ENCODE results near the gene PSMB11. TPM values are rescaled to one million over a fixed set of nuclear protein-coding genes. Genes with fewer than 3 reads are reported as not detected.
A peak's percentile ranks its signal among the peaks of the same experiment; 100 is the strongest.

Gene PSMB11
- total and polyA plus RNA-seq, 10 of the 15 experiments (the other 5 are each of a cell fraction or from before 2014, with no cell fraction given), result not detected

DNA sequence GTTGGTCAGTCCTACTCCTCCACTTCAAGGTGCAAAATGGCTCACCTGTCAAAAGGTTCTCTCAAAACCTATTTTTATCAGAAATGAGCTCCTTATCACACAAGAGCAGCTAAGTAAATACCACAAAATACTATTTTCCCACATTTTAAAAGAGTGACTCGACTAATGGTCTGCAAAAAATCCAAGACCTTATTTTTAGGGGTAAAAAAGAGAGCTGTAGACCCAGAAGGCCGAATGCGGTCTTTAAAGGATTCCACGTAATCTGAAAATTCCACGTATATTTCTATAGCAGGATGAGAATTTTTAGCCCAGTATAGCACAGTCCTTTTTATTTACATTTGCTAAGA, 35.9 kb upstream of the PSMB11 start:
- 33% methylated on average over 5 of the region's 5 CpGs for WGBS (ENCODE audit: insufficient coverage, insufficient replicate concordance, low lambda C conversion rate, missing lambda C conversion rate)
- no peak for DNase-seq (ENCODE audit: low read depth, low spot score)
- Histone ChIP-seq H3K9me3 (replicated peaks; ENCODE audit: control insufficient read depth, insufficient read depth, low read length) (no peaks in the 10 kb centered on the region), H3K9ac (ENCODE audit: control insufficient read depth, insufficient read depth, low read length) (peak overlapping the region; percentile 82), H3K36me3 (ENCODE audit: control insufficient read depth in 2 of 2, insufficient read depth in 2 of 2, low read length in 1 of 2) (no peaks in the 10 kb centered on the region), H4K20me1 (ENCODE audit: control insufficient read depth, insufficient read depth) (no peaks in the 10 kb centered on the region), H3K4me2 (ENCODE audit: control insufficient read depth, insufficient read depth) (peak overlapping the region; percentile 89), H3K79me2 (ENCODE audit: control insufficient read depth, insufficient read depth, low read length) (peaks cover 9% of the 10 kb centered on the region), H3K27me3 (replicated peaks in 1 of 2; ENCODE audit: control insufficient read depth in 2 of 2, insufficient read depth in 2 of 2, low read length in 1 of 2) (no peaks in the 10 kb centered on the region), H3K4me3 (peak overlapping the region; percentile 71), H3K27ac (ENCODE audit: control insufficient read depth, insufficient read depth) (peak overlapping the region; percentile 91), H3K4me1 (ENCODE audit: control insufficient read depth, insufficient read depth, low read length) (peaks cover 21% of the 10 kb centered on the region), H2AFZ (ENCODE audit: control insufficient read depth, low read depth, low read length) (peak overlapping the region; percentile 77)
- no peak for ATAC-seq
- ChIA-PET CTCF (interaction anchor here (0.6 to 4.1 kb wide), 21 partner anchors 8 to 1302 kb away, joined by 3 to 108 read pairs (median 6); partner anchors contain the start of genes CDH24, HAUS4, PRMT5 and PSMB5), POLR2A (interaction anchor here (0.6 to 3.0 kb wide), 18 partner anchors 10 to 315 kb away, joined by 3 to 29 read pairs (median 6); partner anchors contain the start of genes ACIN1, C14orf119, PABPN1 and PRMT5), SMC1A (ENCODE audit: uncharacterized antibody, unreplicated experiment) (interaction anchor here (0.6 to 3.8 kb wide), 20 partner anchors 9 to 133 kb away, joined by 3 to 67 read pairs (median 5); partner anchors contain the start of genes AJUBA and PSMB5), RAD21 (ENCODE audit: unreplicated experiment) (interaction anchor here (0.6 to 3.0 kb wide), 14 partner anchors 11 to 88 kb away, joined by 3 to 37 read pairs (median 8); partner anchors contain the start of genes ACIN1, C14orf119, CDH24 and PSMB5)
- no peak for FAIRE-seq
- intact Hi-C loops (cut with micrococcal nuclease; ENCODE audit: unreplicated experiment), result no loop called here
- TF ChIP-seq NR2C1 (IDR thresholded peaks at IDR 0.05) (no peak), TCF12 (IDR thresholded peaks at IDR 0.05; ENCODE audit: low read depth, low read length) (no peak), SRF (IDR thresholded peaks at IDR 0.05; ENCODE audit: low read depth in 2 of 2, low read length in 2 of 2) (no peak), RBBP5 (conservative IDR thresholded peaks at IDR 0.05) (no peak), NBN (IDR thresholded peaks at IDR 0.05) (no peak), GABPA (IDR thresholded peaks at IDR 0.05; ENCODE audit: low read depth) (no peak), CHD4 (IDR thresholded peaks at IDR 0.05) (no peak), TAF1 (IDR thresholded peaks at IDR 0.05; ENCODE audit: borderline replicate concordance, low read depth, low read length) (no peak)
- TF ChIP-seq, protein P1, sequence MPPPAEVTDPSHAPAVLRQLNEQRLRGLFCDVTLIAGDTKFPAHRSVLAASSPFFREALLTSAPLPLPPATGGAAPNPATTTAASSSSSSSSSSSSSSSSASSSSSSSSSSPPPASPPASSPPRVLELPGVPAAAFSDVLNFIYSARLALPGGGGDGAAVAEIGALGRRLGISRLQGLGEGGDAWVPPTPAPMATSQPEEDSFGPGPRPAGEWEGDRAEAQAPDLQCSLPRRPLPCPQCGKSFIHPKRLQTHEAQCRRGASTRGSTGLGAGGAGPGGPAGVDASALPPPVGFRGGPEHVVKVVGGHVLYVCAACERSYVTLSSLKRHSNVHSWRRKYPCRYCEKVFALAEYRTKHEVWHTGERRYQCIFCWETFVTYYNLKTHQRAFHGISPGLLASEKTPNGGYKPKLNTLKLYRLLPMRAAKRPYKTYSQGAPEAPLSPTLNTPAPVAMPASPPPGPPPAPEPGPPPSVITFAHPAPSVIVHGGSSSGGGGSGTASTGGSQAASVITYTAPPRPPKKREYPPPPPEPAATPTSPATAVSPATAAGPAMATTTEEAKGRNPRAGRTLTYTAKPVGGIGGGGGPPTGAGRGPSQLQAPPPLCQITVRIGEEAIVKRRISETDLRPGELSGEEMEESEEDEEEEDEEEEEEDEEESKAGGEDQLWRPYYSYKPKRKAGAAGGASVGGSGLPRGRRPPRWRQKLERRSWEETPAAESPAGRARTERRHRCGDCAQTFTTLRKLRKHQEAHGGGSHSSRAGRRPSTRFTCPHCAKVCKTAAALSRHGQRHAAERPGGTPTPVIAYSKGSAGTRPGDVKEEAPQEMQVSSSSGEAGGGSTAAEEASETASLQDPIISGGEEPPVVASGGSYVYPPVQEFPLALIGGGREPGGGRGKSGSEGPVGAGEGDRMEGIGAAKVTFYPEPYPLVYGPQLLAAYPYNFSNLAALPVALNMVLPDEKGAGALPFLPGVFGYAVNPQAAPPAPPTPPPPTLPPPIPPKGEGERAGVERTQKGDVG (CRISPR knock-in tag; IDR thresholded peaks at IDR 0.05), result no peak
- TF ChIP-seq, protein P2, sequence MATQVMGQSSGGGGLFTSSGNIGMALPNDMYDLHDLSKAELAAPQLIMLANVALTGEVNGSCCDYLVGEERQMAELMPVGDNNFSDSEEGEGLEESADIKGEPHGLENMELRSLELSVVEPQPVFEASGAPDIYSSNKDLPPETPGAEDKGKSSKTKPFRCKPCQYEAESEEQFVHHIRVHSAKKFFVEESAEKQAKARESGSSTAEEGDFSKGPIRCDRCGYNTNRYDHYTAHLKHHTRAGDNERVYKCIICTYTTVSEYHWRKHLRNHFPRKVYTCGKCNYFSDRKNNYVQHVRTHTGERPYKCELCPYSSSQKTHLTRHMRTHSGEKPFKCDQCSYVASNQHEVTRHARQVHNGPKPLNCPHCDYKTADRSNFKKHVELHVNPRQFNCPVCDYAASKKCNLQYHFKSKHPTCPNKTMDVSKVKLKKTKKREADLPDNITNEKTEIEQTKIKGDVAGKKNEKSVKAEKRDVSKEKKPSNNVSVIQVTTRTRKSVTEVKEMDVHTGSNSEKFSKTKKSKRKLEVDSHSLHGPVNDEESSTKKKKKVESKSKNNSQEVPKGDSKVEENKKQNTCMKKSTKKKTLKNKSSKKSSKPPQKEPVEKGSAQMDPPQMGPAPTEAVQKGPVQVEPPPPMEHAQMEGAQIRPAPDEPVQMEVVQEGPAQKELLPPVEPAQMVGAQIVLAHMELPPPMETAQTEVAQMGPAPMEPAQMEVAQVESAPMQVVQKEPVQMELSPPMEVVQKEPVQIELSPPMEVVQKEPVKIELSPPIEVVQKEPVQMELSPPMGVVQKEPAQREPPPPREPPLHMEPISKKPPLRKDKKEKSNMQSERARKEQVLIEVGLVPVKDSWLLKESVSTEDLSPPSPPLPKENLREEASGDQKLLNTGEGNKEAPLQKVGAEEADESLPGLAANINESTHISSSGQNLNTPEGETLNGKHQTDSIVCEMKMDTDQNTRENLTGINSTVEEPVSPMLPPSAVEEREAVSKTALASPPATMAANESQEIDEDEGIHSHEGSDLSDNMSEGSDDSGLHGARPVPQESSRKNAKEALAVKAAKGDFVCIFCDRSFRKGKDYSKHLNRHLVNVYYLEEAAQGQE (IDR thresholded peaks at IDR 0.05; ENCODE audit: low read depth, low read length), result no peak
- TF ChIP-seq, protein P3, sequence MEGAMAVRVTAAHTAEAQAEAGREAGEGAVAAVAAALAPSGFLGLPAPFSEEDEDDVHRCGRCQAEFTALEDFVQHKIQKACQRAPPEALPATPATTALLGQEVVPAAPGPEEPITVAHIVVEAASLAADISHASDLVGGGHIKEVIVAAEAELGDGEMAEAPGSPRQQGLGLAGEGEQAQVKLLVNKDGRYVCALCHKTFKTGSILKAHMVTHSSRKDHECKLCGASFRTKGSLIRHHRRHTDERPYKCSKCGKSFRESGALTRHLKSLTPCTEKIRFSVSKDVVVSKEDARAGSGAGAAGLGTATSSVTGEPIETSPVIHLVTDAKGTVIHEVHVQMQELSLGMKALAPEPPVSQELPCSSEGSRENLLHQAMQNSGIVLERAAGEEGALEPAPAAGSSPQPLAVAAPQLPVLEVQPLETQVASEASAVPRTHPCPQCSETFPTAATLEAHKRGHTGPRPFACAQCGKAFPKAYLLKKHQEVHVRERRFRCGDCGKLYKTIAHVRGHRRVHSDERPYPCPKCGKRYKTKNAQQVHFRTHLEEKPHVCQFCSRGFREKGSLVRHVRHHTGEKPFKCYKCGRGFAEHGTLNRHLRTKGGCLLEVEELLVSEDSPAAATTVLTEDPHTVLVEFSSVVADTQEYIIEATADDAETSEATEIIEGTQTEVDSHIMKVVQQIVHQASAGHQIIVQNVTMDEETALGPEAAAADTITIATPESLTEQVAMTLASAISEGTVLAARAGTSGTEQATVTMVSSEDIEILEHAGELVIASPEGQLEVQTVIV (IDR thresholded peaks at IDR 0.05; ENCODE audit: borderline replicate concordance, partially characterized antibody), result no peak
- TF ChIP-seq, protein P4, sequence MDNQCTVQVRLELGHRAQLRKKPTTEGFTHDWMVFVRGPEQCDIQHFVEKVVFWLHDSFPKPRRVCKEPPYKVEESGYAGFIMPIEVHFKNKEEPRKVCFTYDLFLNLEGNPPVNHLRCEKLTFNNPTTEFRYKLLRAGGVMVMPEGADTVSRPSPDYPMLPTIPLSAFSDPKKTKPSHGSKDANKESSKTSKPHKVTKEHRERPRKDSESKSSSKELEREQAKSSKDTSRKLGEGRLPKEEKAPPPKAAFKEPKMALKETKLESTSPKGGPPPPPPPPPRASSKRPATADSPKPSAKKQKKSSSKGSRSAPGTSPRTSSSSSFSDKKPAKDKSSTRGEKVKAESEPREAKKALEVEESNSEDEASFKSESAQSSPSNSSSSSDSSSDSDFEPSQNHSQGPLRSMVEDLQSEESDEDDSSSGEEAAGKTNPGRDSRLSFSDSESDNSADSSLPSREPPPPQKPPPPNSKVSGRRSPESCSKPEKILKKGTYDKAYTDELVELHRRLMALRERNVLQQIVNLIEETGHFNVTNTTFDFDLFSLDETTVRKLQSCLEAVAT (IDR thresholded peaks at IDR 0.05), result no peak
- in situ Hi-C loops (cut with MboI), result no loop called here
- no TSS peak for BruUV-seq (replicated peaks)
